HG03575 (cell line): ENCODE results near the gene IFNA8.
"Not testable (repeated sequence)": the region's sequence is repeated elsewhere in the genome, so short reads cannot be mapped to it uniquely, and the experiment has no call there.

Source experiments
- ATAC-seq: cut with Tn5 transposase; IDR thresholded peaks from one replicate; pipeline ENCODE4 v1.9.1; 2021; ENCODE audit not compliant: unreplicated experiment, insufficient number of reproducible peaks, low FRiP score; ENCODE audit errors: extremely low read depth

The IFNA8 gene

GRCh38 chr9:21415493-21416267, 6.8 kb downstream of the IFNA8 start:
- ATAC-seq: no peak

GRCh38 chr9:21428235-21428634, 19.3 kb downstream of the IFNA8 start:
- ATAC-seq: no peak

GRCh38 chr9:21429191-21429590, 20.3 kb downstream of the IFNA8 start:
- no peak for ATAC-seq

GRCh38 chr9:21432672-21433425, 23.9 kb downstream of the IFNA8 start:
- no peak for ATAC-seq

- no peak for ATAC-seq
Observed at GRCh38 chr9:21434202-21435014, 25.5 kb downstream of the IFNA8 start.

GRCh38 chr9:21435015-21435383, 26.1 kb downstream of the IFNA8 start:
- not testable (repeated sequence) for ATAC-seq

- ATAC-seq: no peak
Observed at GRCh38 chr9:21440139-21440538, 31.2 kb downstream of the IFNA8 start, which contains the start of gene IFNA1. TSS of gene IFNA1 (plus strand) at chr9:21440439. CDS start at chr9:21440508, 69 bp downstream.

- peak; percentile 70 for ATAC-seq
Observed at GRCh38 chr9:21443849-21444625, 35.1 kb downstream of the IFNA8 start.

- ATAC-seq: not testable (repeated sequence)
Observed at GRCh38 chr9:21449312-21449711, 40.4 kb downstream of the IFNA8 start.

GRCh38 chr9:21450733-21451394, 41.9 kb downstream of the IFNA8 start:
- no peak for ATAC-seq

- ATAC-seq: no peak
Observed at GRCh38 chr9:21452681-21453080, 43.8 kb downstream of the IFNA8 start.

- no peak for ATAC-seq
Observed at GRCh38 chr9:21454149-21454548, 45.2 kb downstream of the IFNA8 start.

GRCh38 chr9:21455320-21455719, 46.4 kb downstream of the IFNA8 start:
- ATAC-seq: no peak
